GM18526 (cell line): ENCODE data around the gene USH2A.

Source experiments
- POLR2A ChIP-seq: IDR thresholded peaks from 3 replicates; pipeline ENCODE4 v1.6.1; 2011; ENCODE audit not compliant: insufficient read length; ENCODE audit errors: extremely low read depth

USH2A gene

GRCh38 chr1:215617979-215618378 lies 805.3 kb downstream of the USH2A start:
- no peak for TF ChIP-seq POLR2A

- no peak for TF ChIP-seq POLR2A
These were observed 810.9 kb downstream of the USH2A start for GRCh38 chr1:215612391-215612790.

DNA sequence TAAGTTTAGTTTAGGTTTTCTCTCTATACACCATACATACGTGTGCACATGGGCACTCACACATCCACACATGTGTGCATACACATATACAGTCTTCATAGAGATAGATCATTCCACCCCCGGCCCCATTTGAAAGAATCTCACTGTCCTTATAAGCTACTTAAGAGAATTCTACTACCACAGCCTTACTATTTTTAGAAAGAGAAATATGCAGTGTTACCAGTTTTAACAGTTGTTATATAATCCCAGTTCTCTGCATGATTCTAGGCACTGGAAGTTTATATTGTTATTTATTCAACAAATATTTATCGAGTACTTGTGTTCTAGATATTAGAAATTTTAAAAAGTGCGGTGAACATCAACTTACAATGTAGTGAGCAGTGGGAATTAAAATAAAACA lies 814.6 kb downstream of the USH2A start:
- TF ChIP-seq POLR2A = no peak

DNA sequence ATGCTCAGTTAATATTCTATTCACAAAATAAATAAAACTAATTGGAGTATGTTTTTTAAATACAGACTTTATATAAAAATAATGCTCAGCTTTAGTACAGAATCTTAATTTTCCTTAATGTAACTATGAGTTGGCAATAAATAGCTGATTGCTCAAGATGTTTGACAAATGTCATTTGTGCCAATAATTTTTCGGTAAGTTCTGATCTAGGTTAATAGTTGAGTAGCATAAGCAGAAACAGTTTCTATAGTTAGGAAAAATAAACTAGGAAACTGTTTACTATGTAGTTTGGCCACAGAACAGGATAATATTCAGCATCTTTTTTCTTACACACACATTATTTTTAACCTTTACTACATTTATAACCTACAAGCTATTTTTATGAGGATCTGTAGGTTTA lies 815.8 kb downstream of the USH2A start:
- TF ChIP-seq POLR2A = no peak

DNA sequence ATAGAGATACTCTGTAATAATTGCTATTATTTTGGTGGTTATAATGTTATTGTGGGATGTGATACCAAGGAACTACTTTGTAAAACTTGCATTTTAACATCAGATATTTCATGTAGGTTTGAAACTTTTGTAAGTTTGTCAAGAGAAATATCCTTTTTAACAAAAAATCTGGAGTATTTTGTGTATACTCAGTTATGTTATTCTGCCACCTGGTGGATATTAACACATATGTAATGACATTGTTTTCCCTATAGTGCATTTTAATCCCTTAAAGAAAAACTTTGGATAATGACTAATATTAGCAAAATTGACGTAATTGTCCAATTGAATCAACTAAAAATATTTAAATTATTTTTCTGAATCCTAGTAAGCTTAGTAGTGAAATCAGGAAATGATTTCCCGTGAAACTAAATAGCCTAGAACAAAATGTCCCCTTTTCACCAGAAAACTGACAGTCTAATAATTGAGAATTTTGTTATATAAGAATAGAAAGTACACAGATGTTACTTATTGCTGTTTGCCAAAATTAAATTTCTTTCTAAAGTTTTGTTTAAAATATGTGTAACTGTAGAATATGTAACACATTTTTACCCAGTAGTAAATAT lies 816.6 kb downstream of the USH2A start:
- TF ChIP-seq POLR2A = no peak

- TF ChIP-seq POLR2A = no peak
These were observed 817.2 kb downstream of the USH2A start for GRCh38 chr1:215606036-215606435.

GRCh38 chr1:215605011-215605621 lies 818.1 kb downstream of the USH2A start:
- TF ChIP-seq POLR2A = no peak

- TF ChIP-seq POLR2A = no peak
These were observed 819.9 kb downstream of the USH2A start for GRCh38 chr1:215603319-215603718.

GRCh38 chr1:215601276-215601675 lies 822.0 kb downstream of the USH2A start:
- no peak for TF ChIP-seq POLR2A

GRCh38 chr1:215600867-215601266 lies 822.4 kb downstream of the USH2A start:
- no peak for TF ChIP-seq POLR2A

DNA sequence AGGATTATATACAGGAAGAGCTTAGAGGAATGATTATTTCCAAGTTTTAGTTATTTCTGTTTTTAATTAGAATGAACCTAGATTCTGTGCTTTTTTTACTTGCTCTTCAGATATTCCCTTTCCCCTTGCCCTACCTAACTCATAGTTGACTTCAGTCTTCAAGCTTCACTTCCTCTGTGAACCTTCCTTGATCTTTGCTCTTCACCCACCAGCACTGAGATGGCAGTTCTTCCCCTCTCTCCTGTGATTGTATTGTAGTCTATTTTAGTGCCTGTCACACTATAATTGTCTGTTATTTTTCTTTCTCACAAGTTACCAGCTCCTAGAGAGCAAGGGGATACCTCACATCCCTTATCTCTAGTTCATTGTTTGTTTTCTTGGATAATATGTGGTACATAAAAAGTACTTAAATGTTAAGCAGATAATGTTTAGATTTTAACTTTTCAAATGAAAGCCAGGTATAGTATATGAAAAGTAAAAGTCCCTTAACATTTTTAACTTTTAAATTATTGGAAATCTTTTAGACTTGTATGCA lies 822.9 kb downstream of the USH2A start:
- no peak for TF ChIP-seq POLR2A

DNA sequence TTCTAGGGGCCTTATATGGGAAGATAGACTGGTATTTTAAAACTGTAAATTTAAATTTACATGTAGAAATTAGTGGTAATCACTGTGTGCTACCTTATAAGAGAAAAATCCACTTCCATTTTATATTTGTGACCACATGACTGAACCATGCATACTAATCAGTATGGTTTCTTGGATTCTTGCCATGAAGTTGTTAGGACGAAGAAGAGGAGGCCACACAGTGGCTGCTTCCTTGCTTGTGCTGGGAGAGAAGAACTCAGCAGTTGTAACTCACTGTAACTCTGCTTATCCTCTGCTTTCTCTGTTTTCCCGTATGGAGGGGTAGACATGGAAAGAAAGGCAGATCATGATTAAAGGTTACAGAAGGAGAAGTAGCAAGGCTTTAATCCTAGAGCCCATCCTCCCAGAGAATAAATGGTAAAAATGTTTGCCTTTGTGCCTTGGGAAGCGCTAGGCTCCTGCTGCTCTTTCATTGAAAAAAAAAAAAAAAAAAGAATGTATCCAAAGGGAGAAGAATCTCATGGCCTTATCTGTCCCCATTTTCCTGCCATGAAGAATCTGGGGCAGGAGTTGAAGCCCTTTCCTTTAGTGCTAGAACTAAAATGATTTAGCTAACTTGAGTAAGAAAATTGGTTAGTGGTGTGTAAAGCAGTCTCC lies 823.7 kb downstream of the USH2A start:
- TF ChIP-seq POLR2A = no peak

GRCh38 chr1:215597961-215598360 lies 825.3 kb downstream of the USH2A start:
- no peak for TF ChIP-seq POLR2A

GRCh38 chr1:215595231-215595630 lies 828.0 kb downstream of the USH2A start:
- TF ChIP-seq POLR2A = no peak

DNA sequence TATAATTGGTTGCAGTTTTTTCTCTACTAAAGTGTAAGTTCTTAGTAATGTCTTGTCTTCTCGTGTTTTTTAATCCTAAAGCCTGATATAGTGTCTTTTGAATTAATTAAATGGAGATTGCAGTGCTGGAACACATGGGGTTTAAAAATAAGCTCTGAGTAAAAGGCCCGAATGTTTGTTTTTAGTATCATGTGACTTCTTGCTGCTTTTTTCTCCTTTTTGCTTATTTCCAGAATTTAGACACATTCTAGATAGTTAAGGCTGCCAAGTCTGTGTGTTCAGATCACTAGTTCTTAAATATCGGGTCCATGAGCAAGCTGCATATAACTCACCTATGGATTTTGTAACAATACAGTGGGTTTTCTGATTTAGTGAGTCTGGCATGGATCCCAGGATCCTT lies 828.6 kb downstream of the USH2A start:
- TF ChIP-seq POLR2A = no peak

DNA sequence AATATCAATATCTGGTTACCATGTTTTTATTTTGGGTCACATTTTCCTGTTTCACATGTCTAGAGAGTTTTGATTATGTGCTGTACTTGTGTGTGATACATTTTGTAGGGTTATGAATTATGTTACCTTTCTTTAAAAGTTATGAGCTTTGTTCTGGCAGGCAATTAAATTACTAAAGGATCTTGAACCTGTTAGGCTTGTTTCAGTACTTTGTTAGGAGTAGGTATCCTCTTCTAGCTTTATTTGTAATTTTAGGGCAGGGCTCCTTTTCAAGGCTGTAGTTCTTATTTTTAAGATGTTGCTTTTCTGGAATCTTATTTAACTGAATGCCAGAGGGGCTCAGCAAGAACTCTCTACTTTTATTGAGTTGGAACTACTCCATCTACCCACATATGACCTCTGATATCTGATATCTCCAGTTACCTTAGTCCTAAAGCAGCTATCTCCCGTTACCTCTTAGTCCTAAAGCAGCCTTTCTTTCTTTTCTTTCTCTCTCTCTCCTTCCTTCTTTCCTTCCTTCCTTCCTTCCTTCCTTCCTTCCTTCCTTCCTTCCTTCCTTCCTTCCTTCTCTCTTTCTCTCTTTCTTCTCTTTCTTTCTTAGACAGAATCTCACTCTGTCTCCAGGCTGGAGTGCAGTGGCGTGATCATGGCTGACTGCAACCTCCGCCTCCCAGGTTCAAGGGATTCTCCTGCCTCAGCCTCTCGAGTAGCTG lies 832.3 kb downstream of the USH2A start:
- TF ChIP-seq POLR2A = no peak
